Activated naive CD8-positive, alpha-beta T cell treated with anti-CD3 and anti-CD28 coated beads, Interleukin-2, amount 50 U/mL, for 16 hours (primary cell): ENCODE measurements around the gene LRRC25.

ENCODE experiments used
- DNase-seq: peaks from one replicate; pipeline ENCODE4 v3.0.0-alpha.2; 2020; ENCODE audit warnings: low read depth, low spot score

LRRC25 gene

DNA sequence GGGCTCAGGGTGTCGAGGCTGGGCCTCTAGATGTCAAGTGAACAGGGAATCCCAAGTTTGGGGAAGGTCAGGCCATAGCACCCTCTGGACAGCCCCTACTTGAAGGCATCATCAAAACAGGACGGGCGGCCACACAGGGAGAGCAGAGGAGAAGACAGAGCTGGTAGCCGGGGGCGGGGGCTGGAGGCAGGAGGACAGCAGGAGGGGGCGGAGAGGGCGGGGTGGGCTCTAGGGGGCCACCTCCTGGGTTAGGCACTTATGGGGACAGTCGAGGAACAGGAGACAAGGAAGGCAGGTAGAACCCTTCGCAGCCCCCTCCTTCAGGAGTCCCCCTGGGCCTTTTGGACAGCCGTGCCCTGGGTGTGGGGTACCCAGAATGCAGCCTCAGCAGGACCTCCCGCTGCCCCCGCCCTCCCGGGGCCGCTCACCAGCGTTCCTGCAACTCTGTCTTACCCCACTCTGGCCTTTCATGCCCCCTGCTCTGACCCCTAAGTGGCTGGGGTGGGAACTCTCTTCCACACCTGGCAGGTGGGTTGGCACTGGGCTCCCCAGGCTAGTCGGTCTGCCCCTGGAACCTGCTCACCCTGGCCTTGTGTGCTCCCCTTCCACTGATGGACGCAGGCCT lies 27.6 kb upstream of the LRRC25 start:
- no peak for DNase-seq

DNA sequence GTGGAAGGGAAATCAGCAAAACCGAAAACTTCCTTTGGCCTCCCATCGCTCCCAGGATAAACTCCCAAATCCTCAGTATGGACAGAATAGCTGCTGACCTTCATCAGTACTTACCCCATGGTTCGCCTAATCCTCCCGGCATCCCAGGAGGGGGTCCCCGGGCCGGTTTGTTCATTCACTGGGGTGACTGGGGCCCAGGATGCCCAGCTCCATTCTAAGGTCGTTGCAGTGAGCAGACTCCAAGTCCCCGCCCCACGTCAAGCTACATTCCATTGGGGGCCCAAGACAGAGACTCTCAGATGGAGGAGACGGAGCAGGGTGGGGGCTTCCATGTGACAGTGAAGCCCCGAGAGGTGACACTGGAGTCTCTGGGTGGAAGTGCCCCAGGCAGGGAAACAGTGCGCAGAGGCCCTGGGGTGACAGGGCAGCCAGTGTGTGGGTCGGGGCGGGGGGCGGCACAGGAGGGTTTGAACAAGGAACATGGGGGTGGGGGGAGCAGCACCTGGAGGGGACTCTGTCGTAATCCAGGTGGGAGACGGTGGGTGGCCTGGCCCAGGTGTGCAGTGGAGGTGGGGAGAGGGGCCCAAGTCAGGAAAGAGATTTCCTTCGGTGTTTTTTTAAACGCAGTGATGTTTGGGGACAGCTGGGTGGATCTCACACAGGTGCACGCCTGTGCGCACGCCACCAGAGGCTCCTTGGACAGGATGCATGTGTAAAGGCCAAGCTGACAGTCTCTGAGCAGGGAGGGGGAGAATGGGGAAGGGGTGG lies 26.9 kb upstream of the LRRC25 start:
- no peak for DNase-seq

DNA sequence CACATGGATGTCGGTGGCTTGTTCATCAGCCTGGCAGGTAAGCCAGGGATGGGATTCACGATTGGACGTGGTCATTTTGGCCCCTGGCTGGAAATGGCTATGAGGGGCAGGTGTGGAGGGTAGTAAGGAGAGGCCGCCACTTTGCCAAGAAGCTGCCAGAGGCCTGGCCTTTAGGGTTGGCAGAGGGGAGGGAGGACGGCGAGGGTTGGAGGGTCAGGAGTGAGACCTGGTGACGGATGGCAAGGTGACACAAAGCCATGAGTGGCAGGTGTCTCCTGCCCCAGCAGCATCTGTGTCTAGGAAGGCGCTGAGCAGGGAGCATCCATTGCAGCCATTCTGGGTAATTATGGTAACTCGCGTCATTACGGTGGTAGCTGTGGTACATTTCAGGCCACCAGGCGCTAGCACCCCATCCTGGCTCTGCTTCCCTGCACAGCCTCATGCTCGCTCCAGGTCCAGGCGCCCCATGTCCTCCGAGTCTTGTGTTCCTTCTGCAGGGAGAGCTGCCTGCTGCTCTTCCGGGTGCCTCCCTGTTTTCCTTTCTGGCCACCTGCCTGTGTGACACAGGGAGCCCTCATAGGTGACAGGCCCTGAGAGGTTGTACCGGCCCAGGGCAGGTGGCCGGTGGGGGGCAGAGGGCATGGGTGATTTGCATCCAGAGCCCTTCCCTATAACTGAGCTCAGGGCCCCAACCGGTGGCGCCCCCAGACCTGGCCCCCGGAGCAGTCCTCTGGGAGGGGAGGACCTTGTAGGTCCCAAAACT lies 26.0 kb upstream of the LRRC25 start:
- no peak for DNase-seq

DNA sequence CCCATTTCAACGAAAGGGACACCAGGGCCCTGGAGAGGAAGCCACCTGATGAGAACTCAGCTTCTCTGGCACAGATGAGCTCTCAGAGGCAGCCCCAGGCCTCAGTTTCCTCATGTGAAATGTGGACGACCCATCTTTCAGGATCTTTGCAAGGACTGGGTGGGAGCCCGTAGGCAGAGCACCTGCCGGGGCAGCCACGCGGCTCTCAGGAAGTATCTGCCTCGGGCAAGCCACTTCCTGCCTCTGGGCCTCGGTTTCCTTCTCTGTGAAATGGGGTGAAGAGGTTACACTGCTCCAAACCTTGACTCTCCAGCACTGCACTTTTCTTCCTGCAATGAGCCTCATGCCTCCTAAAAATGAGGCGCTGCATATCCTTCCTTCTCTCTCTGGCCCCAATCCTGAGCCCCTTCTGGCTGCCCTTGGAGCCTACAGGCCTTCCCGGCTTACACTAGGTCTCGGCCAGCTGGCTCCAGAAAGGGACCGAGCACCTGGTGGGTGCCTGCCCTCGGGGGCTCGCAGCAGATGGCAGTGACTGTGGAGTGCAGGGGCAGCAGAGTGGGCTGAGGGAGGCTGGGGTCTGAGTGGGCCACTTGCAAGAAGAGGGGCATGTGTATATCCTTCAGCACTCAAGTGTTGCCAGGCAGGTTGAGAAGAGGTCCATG lies 25.2 kb upstream of the LRRC25 start:
- DNase-seq = no peak

- DNase-seq = no peak
These were observed 24.0 kb upstream of the LRRC25 start for GRCh38 chr19:18421371-18421959.

DNA sequence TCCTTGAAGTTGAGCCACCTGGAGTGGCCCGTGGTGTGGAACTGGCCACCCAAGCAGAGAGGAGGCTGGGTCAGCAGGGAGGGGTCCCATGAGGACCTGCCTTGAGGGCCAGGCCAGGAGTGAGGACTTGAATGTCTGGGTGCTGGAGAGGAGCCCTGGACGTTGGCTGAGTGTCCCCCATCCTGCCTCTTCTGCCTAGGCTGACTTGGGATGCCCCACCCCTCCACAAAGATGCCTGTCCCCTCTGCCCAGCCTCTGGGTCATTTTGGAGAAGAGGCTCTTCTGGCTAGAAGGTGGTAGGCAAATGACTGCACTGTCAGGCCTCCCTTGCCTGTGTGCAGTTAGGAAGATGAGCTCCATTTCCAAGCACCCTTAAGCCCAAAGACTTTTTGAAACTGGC lies 23.5 kb upstream of the LRRC25 start:
- no peak for DNase-seq

DNA sequence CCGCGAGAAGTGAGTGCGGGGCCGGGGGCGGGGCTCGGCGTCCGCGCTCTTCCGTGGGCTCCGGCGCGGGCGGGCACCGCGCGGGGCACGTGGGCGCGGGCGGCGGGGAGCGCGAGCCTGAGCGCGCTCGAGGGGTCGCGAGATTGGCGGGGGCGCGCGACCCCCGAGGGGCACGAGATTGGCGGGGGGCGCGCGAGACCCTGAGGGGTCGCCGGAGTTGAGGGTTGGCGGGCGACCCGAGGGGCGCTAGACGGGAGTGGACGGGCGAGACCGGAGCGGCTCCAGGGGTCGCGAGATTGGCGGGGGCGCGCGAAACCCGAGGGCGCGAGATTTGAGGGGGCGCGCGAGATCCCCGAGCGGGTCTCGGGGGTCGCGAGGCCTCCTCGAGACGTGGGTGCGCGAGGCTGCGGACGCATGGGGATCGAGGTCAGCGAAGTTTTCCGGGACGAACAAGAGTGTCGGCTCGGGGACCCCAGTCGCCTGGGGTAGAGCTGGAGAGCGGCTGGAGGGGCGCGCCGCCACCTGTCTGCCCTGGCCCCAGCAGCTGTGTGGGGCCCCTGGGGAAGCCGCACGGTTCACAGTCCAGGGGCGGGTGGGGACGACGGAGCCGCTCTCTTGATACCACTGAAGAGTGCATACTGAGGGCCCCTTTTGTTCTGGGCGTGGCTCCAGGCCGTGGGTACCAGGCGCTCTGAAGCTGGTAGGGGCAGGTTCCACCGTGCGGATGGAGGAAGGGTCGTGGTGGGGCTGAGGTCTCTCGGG lies 22.5 kb upstream of the LRRC25 start:
- no peak for DNase-seq

DNA sequence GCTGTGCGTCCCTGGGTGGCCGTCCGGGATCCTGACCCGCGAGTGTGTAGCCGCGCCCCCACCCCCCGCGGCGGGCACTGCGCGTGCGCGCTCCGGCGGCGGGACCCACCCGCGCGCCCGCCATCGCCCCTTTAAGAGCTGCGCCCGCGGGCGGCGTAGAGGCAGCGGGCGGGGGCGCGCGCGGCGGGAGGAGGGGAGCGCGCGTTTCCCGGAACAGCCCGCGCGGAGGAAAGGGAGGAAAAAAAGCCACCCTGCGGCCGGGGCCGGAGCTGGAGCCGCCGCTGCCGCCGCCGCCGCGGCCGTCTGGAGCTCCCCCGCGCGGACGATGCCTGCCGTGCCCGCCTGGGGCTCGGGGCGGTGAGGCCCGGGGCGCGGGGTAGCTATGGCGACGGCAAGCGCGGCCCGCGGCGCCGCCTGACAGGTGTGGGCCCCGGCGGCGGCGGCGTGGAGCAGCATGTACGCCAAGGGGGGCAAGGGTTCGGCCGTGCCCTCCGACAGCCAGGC lies 21.8 kb upstream of the LRRC25 start, which contains the start of gene SSBP4:
Gene SSBP4 (plus strand): TSS at position 204 of the 504 bp plus-strand sequence. CDS start 251 bp downstream, at position 455.
- no peak for DNase-seq

GRCh38 chr19:18418483-18419194 lies 21.2 kb upstream of the LRRC25 start:
- DNase-seq = no peak

DNA sequence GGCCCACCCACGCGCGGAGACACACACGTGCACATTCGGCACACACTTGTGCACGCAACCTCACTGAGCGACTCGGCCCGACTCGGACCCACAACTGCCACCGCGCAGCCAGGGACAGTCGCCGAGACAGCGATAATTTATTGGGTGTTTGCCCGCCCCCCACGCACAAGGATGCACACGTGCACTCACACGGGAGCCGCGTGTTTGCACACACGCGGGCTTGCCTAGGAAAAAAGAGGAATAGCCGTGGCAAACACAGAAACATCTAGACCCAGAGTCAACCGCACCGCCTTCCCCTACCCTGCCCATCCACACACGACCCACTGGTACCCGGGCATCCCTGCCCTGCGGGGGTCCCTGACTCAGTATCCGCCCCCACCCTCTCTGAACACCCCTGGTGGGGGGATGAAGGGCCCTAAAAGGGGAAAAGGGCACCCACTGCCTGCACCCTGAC lies 20.6 kb upstream of the LRRC25 start:
- no peak for DNase-seq

DNA sequence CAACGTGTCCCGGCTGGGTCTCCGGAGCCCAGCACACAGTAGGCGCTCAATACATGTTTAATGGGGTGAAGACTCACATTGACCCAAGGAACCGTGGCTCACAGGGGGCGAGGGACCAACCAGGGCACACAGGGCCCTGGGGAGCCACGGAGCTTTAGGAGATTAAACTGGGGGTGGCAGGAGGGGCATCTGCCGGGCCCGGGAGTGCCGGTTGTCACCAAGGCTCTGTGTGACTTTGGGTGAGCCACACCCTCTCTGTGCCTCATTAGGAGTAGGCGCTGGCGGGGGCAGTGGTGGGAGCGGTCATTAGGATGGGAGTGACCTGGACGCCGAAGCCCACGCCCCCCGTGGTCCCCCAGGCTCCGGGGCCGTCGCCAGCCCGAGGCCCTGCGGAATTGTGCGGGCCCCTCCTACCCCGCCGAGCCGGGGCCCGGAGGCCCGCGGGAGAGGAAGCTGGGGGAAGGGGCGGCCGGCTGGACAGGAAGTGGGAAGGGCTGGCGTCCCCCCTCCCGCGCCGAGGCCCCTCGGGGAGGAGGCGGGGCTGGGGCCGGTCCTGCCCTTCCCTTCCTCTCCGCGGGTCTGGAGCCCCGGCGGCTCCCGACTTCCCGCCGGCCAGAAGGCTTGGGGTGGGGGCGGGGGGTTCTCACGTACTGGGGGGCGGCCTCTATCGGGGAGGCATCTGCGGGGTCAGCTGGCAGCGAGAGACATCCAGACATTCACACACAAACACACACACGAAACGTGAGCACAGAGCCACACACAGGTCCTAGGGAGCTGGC lies 20.0 kb upstream of the LRRC25 start:
- no peak for DNase-seq

- DNase-seq = no peak
These were observed 19.4 kb upstream of the LRRC25 start for GRCh38 chr19:18416778-18417249.

- no peak for DNase-seq
These were observed 17.9 kb upstream of the LRRC25 start for GRCh38 chr19:18415178-18415867.

GRCh38 chr19:18414504-18415177 lies 17.2 kb upstream of the LRRC25 start:
- no peak for DNase-seq

DNA sequence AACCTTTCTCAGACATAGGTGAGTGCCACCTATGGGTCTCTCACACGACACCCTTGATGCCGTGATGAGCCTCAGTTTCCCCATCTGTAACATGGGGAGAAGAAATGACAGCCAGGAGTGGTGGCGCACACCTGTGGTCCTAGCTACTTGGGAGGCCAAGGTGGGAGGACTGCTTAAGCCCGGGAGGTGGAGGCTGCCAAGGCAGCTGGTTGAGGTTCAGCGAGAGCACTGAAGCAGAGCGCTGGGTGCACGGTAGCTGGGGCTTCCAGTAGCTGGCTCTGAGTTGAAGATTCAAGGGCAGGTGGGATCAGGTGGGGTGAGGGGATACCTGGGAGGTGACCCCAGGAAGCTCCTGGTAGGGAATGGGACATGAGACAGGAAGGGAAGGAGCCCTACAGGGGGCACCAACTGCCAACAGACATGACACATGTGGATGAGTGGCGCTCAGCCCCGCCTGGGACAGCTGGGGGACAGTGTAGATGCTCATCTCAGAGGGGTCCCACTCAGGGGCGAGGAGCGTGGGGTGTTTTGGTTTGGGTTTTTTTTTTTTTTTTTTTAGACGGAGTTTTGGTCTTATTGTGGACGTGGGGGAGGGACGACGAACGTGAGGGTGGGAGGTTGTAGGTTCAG lies 15.3 kb upstream of the LRRC25 start:
- no peak for DNase-seq

- no peak for DNase-seq
These were observed 10.6 kb upstream of the LRRC25 start for GRCh38 chr19:18408053-18408476.

GRCh38 chr19:18406749-18407148 lies 9.3 kb upstream of the LRRC25 start:
- DNase-seq = no peak
